Measurements from ENCODE around the gene CFDP1.

DNA sequence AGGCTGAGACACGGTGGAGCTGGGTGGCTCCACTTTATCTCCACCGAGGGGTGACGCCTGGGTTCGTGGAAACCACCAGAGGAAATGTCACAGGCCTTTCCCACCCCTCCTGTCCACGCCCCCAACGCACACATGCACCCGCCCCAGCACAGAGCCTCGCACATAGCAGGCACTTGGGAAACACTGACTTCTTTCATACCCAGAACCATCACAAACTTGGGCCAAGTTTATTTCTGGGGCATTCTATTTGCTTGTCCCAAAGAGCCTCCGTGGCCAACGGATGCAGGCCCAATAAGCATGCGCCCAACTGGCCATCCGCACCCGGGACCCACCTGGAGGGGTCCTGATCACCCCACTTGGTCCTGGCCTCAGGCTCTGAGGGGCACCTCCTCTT, 185.2 kb downstream of the CFDP1 start:
- TF ChIP-seq, protein P1, sequence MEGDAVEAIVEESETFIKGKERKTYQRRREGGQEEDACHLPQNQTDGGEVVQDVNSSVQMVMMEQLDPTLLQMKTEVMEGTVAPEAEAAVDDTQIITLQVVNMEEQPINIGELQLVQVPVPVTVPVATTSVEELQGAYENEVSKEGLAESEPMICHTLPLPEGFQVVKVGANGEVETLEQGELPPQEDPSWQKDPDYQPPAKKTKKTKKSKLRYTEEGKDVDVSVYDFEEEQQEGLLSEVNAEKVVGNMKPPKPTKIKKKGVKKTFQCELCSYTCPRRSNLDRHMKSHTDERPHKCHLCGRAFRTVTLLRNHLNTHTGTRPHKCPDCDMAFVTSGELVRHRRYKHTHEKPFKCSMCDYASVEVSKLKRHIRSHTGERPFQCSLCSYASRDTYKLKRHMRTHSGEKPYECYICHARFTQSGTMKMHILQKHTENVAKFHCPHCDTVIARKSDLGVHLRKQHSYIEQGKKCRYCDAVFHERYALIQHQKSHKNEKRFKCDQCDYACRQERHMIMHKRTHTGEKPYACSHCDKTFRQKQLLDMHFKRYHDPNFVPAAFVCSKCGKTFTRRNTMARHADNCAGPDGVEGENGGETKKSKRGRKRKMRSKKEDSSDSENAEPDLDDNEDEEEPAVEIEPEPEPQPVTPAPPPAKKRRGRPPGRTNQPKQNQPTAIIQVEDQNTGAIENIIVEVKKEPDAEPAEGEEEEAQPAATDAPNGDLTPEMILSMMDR (conservative IDR thresholded peaks at IDR 0.05 in 1 of 2, IDR thresholded peaks at IDR 0.05 in 1 of 2; ENCODE audit: extremely low read depth in 1 of 2, insufficient read depth in 1 of 2, low read depth in 1 of 2, low read length in 2 of 2): no peak
- no peak for TF ChIP-seq EZH2 (IDR thresholded peaks at IDR 0.05; ENCODE audit: borderline replicate concordance, low read length)

Data from mammary epithelial cell (primary cell).